Activated T-helper 1 cell treated with Interleukin-2 at 50 U/mL for 16 hours (primary cell): ENCODE data around the gene SPSB3.
"Not testable (repeated sequence)": the region's sequence is repeated elsewhere in the genome, so short reads cannot be mapped to it uniquely, and the experiment has no call there.

Source experiments
- DNase-seq: peaks from one replicate; pipeline ENCODE4 v3.0.0-alpha.2; 2020; ENCODE audit warnings: low read depth

SPSB3 gene

GRCh38 chr16:1741553-1742165 is 40.7 kb downstream of the SPSB3 start:
- no peak for DNase-seq

GRCh38 chr16:1740781-1741490 is 41.4 kb downstream of the SPSB3 start:
- no peak for DNase-seq

DNA sequence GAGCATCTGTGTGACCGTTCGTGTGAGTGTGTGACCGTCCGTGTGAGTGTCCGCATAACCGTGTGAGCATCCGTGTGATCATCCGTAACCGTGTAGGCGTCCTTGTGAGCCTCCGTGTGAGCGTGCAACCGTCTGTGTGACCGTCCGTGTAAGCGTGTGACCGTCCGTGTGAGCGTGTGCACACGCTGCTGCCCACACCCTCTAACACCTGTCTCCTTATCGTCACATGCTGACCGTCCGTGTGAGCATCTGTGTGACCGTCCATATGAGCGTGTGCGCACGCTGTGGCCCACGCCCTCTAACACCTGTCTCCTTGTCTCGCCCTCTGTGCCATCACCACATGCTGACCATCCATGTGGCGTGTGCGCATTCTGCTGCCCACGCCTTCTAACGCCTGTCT is 42.1 kb downstream of the SPSB3 start:
- no peak for DNase-seq

DNA sequence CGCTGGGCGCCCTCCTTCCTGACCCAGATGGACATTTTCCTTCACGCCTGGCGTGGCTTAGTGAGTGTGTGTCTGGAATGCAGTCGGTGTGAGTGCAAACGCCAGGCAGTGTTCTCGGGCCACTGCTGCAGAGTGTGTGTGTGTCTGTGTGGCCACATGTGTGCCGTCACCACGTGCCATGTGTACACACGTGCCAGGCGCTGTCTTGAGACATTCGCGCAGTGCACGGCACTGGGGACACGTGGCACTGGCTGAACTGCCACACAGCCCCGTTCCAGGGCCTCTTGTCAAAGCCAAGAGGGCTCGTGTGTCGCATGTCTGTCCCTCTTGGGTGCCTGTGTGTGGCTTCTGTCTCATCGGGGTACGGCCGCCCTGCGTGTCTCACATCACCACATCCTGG is 47.6 kb downstream of the SPSB3 start:
- DNase-seq: no peak

DNA sequence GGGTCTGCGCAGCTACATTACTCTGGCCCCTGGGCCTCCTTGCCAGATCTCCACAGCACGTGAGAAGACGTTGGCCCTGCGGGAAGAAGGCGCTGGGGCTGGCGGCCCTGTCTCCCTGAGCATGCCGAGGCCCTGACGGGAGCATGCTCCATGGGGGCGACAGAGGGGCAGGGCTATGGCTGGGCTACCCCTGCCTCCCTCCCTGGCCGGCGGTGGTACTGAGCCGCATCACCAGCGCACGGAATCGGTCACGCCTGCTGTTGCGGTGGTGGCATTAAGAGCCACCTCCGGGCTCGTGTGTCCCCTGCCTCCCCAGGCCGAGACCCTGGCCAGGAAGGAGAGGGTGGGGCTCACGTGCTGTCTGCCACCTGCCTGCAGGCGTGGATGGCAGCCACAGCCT is 48.2 kb downstream of the SPSB3 start:
- no peak for DNase-seq

GRCh38 chr16:1732551-1732987 is 49.8 kb downstream of the SPSB3 start:
- DNase-seq: not testable (repeated sequence)

- DNase-seq: no peak
Observed at GRCh38 chr16:1732071-1732470, 50.3 kb downstream of the SPSB3 start.

DNA sequence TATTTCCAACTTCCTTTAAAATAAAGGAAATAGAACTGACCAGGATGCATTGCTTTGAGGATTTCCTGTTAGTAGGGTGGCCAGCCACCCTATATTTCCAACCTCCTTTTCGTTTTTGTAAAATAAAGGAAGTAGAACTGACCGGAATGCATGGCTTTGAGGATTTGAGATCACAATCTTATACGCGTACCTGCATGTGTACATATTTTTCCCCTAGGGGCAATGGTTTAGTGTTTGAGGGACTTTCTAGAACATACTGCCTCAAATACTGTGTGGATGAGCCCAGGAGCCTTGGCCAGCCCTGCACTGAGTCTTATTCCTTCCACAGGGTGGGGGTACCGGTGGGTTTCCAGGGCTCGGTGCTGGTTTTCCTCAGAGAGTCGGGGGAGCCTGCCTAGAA is 50.8 kb downstream of the SPSB3 start:
- no peak for DNase-seq

GRCh38 chr16:1731073-1731472 is 51.3 kb downstream of the SPSB3 start:
- no peak for DNase-seq

- DNase-seq: no peak
Observed at GRCh38 chr16:1729445-1729844, 52.9 kb downstream of the SPSB3 start.

- no peak for DNase-seq
Observed at GRCh38 chr16:1729026-1729425, 53.3 kb downstream of the SPSB3 start.

DNA sequence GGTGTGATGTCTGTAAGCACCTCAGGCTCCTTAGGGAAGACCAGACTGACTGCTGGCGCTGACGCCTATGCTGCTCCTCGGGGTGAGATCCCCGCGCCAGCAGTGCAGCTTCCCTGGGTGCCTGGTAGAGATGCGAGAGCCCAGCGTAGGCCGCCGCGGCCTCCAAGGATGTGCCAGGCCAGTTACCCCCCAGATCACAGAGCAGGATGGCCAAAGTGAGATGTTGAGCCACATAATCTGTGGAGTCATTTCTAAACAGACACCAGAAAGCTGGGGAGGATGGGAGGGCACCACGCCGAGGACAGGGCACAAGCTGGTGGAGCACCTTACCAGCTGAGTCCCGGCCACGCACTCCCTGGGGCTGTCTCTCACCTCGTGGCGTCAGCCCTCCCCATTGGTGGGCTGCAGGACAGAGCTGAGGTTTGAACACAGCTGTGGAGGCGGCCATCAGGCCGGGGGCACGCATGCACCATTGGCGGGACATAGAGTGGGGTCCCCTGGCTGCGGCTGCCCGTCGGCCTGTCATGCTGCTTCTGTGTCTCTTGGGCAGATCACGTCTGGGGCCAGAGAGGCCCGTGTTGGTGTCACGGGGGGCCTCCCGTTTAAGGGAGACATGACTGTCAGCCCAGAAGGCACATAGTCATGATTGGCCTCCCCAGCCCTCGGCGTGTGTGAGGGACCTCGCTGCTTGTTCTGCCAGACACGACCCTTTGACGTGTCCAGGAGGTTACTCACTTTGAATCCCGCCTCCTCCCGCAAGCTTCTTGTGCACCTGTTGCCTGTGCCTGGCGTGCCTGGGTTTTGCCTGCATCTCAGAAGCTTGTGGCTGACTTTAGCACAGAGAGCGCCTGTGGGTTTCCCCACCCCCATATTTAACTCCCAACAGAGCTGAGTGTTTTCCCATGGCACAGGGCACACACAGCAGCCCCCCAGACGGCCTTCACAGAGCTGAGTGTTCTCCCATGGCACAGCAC is 54.4 kb downstream of the SPSB3 start:
- no peak for DNase-seq
